Measurements from ENCODE around the gene ANKS3. TPM values are rescaled to one million over a fixed set of nuclear protein-coding genes. Genes with fewer than 3 reads are reported as not detected.
A peak's percentile ranks its signal among the peaks of the same experiment; 100 is the strongest.

The ANKS3 gene
- total and polyA plus RNA-seq, 8 donors, result 11.6 to 183 (median 25.9) TPM

GRCh38 chr16:4747906-4748681, 14.0 kb upstream of the ANKS3 start:
- Histone ChIP-seq H3K27ac (no peak overlapping the region), H3K27me3 (no peaks in the 10 kb centered on the region)
- TF ChIP-seq CTCF (IDR thresholded peaks at IDR 0.05) (no peak), EP300 (IDR thresholded peaks at IDR 0.05) (no peak), POLR2A (IDR thresholded peaks at IDR 0.05) (no peak), POLR2AphosphoS5 (IDR thresholded peaks at IDR 0.05) (no peak)

GRCh38 chr16:4746991-4747574, 13.0 kb upstream of the ANKS3 start:
- peak in 1 of 2 donors; percentile 70 for DNase-seq
- H3K4me3 ChIP-seq, result no peak overlapping the region
- no peaks in the 10 kb centered on the region for H3K27me3 ChIP-seq
- H3K9me3 ChIP-seq, result no peaks in the 10 kb centered on the region
- H3K36me3 ChIP-seq, result peaks cover 14 to 39% (median 35%) of the 10 kb centered on the region in 4 donors
- intact Hi-C loops (cut with DNase I; ENCODE audit: low total_unique reads), result no loop called here
- 29 to 63% (median 60%) methylated on average over 3 to 15 of the region's 15 CpGs for WGBS, 5 donors
- peaks cover 15 to 27% (median 22%) of the 10 kb centered on the region in 4 donors for H3K4me1 ChIP-seq
- TF ChIP-seq EP300 (IDR thresholded peaks at IDR 0.05) (no peak), POLR2A (IDR thresholded peaks at IDR 0.05) (no peak), POLR2AphosphoS5 (IDR thresholded peaks at IDR 0.05) (no peak)
- peak overlapping the region in 2 of 5 donors; percentile 25 to 38 for H3K27ac ChIP-seq

More at GRCh38 chr16:4747906-4748681, 14.0 kb upstream of the ANKS3 start:
- no peak overlapping the region for H3K4me3 ChIP-seq
- H3K4me1 ChIP-seq, result peaks cover 15 to 24% (median 20%) of the 10 kb centered on the region in 4 donors
- no peak for DNase-seq
- intact Hi-C loops (cut with DNase I; ENCODE audit: low total_unique reads), result no loop called here
- 76 to 85% (median 82%) methylated on average over 14 of the region's 14 CpGs for WGBS, 5 donors
- H3K36me3 ChIP-seq, result peaks cover 24 to 49% (median 45%) of the 10 kb centered on the region in 4 donors
- H3K9me3 ChIP-seq, result no peaks in the 10 kb centered on the region

GRCh38 chr16:4746215-4746614, 12.1 kb upstream of the ANKS3 start:
- peaks cover 5 to 30% (median 26%) of the 10 kb centered on the region in 4 donors for H3K36me3 ChIP-seq
- intact Hi-C loops (cut with DNase I; ENCODE audit: low total_unique reads), result no loop called here
- TF ChIP-seq CTCF (IDR thresholded peaks at IDR 0.05), result no peak
- no peak for TF ChIP-seq POLR2AphosphoS5 (IDR thresholded peaks at IDR 0.05)
- no peak for TF ChIP-seq EP300 (IDR thresholded peaks at IDR 0.05)
- no peak for TF ChIP-seq POLR2A (IDR thresholded peaks at IDR 0.05)
- no peaks in the 10 kb centered on the region for H3K27me3 ChIP-seq
- DNase-seq, result peak in 1 of 2 donors; percentile 30
- H3K4me1 ChIP-seq, result peaks cover 15 to 27% (median 22%) of the 10 kb centered on the region in 4 donors
- H3K9me3 ChIP-seq, result no peaks in the 10 kb centered on the region
- H3K4me3 ChIP-seq, result no peak overlapping the region
- WGBS, 5 donors, result 40 to 76% (median 54%) methylated on average over 6 to 8 of the region's 8 CpGs
- H3K27ac ChIP-seq, result peak overlapping the region in 1 of 5 donors; percentile 20

GRCh38 chr16:4745274-4745569, 11.2 kb upstream of the ANKS3 start:
- Histone ChIP-seq H3K27ac (no peak overlapping the region), H3K9me3 (no peaks in the 10 kb centered on the region), H3K4me1 (peaks cover 15 to 27% (median 22%) of the 10 kb centered on the region in 4 donors), H3K4me3 (no peak overlapping the region), H3K36me3 (peaks cover 0 to 20% (median 16%) of the 10 kb centered on the region in 4 donors), H3K27me3 (no peaks in the 10 kb centered on the region)
- no peak for TF ChIP-seq POLR2A (IDR thresholded peaks at IDR 0.05)
- no peak for TF ChIP-seq POLR2AphosphoS5 (IDR thresholded peaks at IDR 0.05)
- TF ChIP-seq EP300 (IDR thresholded peaks at IDR 0.05), result no peak
- TF ChIP-seq CTCF (IDR thresholded peaks at IDR 0.05), result no peak
- DNase-seq, result no peak
- intact Hi-C loops (cut with DNase I; ENCODE audit: low total_unique reads), result no loop called here
- 73 to 85% (median 81%) methylated on average over 3 of the region's 3 CpGs for WGBS, 5 donors
